Measurements from ENCODE around the gene MRPL21. TPM values are rescaled to one million over a fixed set of nuclear protein-coding genes. Genes with fewer than 3 reads are reported as not detected.

MRPL21 gene
- total and polyA plus RNA-seq, 2 donors (not counting 1 experiment from before 2014, with no cell fraction given) = 23.8 to 35.8 TPM

GRCh38 chr11:68891351-68891948 lies 12.2 kb downstream of the MRPL21 start:
- ChIA-PET POLR2A (no interaction called here), CTCF (interaction anchor here (0.6 kb wide), 1 partner anchor 654 kb away, joined by 3 read pairs; no protein-coding TSS in a partner anchor)
- no peaks in the 10 kb centered on the region for H3K4me1 Mint-ChIP-seq
- H4K20me1 ChIP-seq (ENCODE audit: control insufficient read depth, insufficient read depth, low read length, poor library complexity, severe bottlenecking) = no peaks in the 10 kb centered on the region
- H3K27ac Mint-ChIP-seq = no peak overlapping the region
- no peaks in the 10 kb centered on the region for H3K79me2 ChIP-seq (ENCODE audit: control insufficient read depth, insufficient read depth, low read length)
- TF ChIP-seq CTCF (IDR thresholded peaks at IDR 0.05) (no peak), EZH2 (IDR thresholded peaks at IDR 0.05; ENCODE audit: borderline replicate concordance, insufficient read depth, low read depth, low read length, poor library complexity, severe bottlenecking) (no peak)
- DNase-seq = no peak
- H3K36me3 ChIP-seq (replicated peaks in 1 of 2; ENCODE audit: control extremely low read depth in 1 of 2, control insufficient read depth in 1 of 2, extremely low read depth in 1 of 2, insufficient read depth in 2 of 2, low read length in 1 of 2) = peaks cover 0 to 35% of the 10 kb centered on the region in 2 experiments
- no peak overlapping the region for H2AFZ ChIP-seq (ENCODE audit: insufficient read depth, low read depth, low read length, poor library complexity, severe bottlenecking)
- H3K9me3 Mint-ChIP-seq (ENCODE audit: insufficient read depth) = no peaks in the 10 kb centered on the region
- WGBS (ENCODE audit: insufficient coverage) = 84% methylated on average over 15 of the region's 17 CpGs
- no peaks in the 10 kb centered on the region for H3K27me3 Mint-ChIP-seq
- no peak overlapping the region for H3K4me2 ChIP-seq (replicated peaks; ENCODE audit: low read depth, low read length, poor library complexity, severe bottlenecking)
- no peaks in the 10 kb centered on the region for H3K9me3 ChIP-seq (ENCODE audit: control extremely low read depth in 1 of 3, control insufficient read depth in 2 of 3, insufficient read depth in 1 of 3, low read length in 2 of 3)
- H3K27ac ChIP-seq (ENCODE audit: low read length in 2 of 2) = no peak overlapping the region
- H3K4me3 ChIP-seq (ENCODE audit: control extremely low read depth in 1 of 5, extremely low read depth in 1 of 5, insufficient read depth in 1 of 5, low read depth in 2 of 5, low read length in 4 of 5) = no peak overlapping the region
- intact Hi-C loops (cut with micrococcal nuclease) = no loop called here
- H3K4me3 Mint-ChIP-seq = no peak overlapping the region
- H3K27me3 ChIP-seq (replicated peaks in 1 of 4; ENCODE audit: control extremely low read depth in 1 of 4, control insufficient read depth in 3 of 4, insufficient read depth in 4 of 4, low read length in 3 of 4) = no peaks in the 10 kb centered on the region
- ATAC-seq (ENCODE audit: low read depth) = no peak
- H3K4me1 ChIP-seq (ENCODE audit: control insufficient read depth in 2 of 2, insufficient read depth in 2 of 2, low read length in 2 of 2) = no peaks in the 10 kb centered on the region
- no peak overlapping the region for H3K9ac ChIP-seq (ENCODE audit: low read length)

GRCh38 chr11:68890490-68891231 lies 13.0 kb downstream of the MRPL21 start:
- H4K20me1 ChIP-seq (ENCODE audit: control insufficient read depth, insufficient read depth, low read length, poor library complexity, severe bottlenecking) = no peaks in the 10 kb centered on the region
- no peak overlapping the region for H3K4me3 ChIP-seq (ENCODE audit: control extremely low read depth in 1 of 5, extremely low read depth in 1 of 5, insufficient read depth in 1 of 5, low read depth in 2 of 5, low read length in 4 of 5)
- DNase-seq (no peak), ATAC-seq (ENCODE audit: low read depth) (no peak)
- H3K4me1 Mint-ChIP-seq = no peaks in the 10 kb centered on the region
- no peak overlapping the region for H3K4me2 ChIP-seq (replicated peaks; ENCODE audit: low read depth, low read length, poor library complexity, severe bottlenecking)
- no peaks in the 10 kb centered on the region for H3K79me2 ChIP-seq (ENCODE audit: control insufficient read depth, insufficient read depth, low read length)
- 72% methylated on average over 15 of the region's 17 CpGs for WGBS (ENCODE audit: insufficient coverage)
- H3K9ac ChIP-seq (ENCODE audit: low read length) = no peak overlapping the region
- ChIA-PET CTCF (interaction anchor here (0.6 to 0.7 kb wide), 2 partner anchors 189 to 655 kb away, joined by 3 read pairs; no protein-coding TSS in a partner anchor), POLR2A (no interaction called here)
- no peaks in the 10 kb centered on the region for H3K27me3 Mint-ChIP-seq
- no peaks in the 10 kb centered on the region for H3K9me3 ChIP-seq (ENCODE audit: control extremely low read depth in 1 of 3, control insufficient read depth in 2 of 3, insufficient read depth in 1 of 3, low read length in 2 of 3)
- H3K4me3 Mint-ChIP-seq = no peak overlapping the region
- no peak overlapping the region for H3K27ac ChIP-seq (ENCODE audit: low read length in 2 of 2)
- no peak overlapping the region for H2AFZ ChIP-seq (ENCODE audit: insufficient read depth, low read depth, low read length, poor library complexity, severe bottlenecking)
- no peaks in the 10 kb centered on the region for H3K4me1 ChIP-seq (ENCODE audit: control insufficient read depth in 2 of 2, insufficient read depth in 2 of 2, low read length in 2 of 2)
- intact Hi-C loops (cut with micrococcal nuclease) = no loop called here
- H3K27ac Mint-ChIP-seq = no peak overlapping the region
- no peaks in the 10 kb centered on the region for H3K27me3 ChIP-seq (replicated peaks in 1 of 4; ENCODE audit: control extremely low read depth in 1 of 4, control insufficient read depth in 3 of 4, insufficient read depth in 4 of 4, low read length in 3 of 4)
- peaks cover 0 to 29% of the 10 kb centered on the region in 2 experiments for H3K36me3 ChIP-seq (replicated peaks in 1 of 2; ENCODE audit: control extremely low read depth in 1 of 2, control insufficient read depth in 1 of 2, extremely low read depth in 1 of 2, insufficient read depth in 2 of 2, low read length in 1 of 2)
- TF ChIP-seq EZH2 (IDR thresholded peaks at IDR 0.05; ENCODE audit: borderline replicate concordance, insufficient read depth, low read depth, low read length, poor library complexity, severe bottlenecking) (no peak), CTCF (IDR thresholded peaks at IDR 0.05) (no peak)
- no peaks in the 10 kb centered on the region for H3K9me3 Mint-ChIP-seq (ENCODE audit: insufficient read depth)
